ENCODE measurements around the gene RGS6.

DNA sequence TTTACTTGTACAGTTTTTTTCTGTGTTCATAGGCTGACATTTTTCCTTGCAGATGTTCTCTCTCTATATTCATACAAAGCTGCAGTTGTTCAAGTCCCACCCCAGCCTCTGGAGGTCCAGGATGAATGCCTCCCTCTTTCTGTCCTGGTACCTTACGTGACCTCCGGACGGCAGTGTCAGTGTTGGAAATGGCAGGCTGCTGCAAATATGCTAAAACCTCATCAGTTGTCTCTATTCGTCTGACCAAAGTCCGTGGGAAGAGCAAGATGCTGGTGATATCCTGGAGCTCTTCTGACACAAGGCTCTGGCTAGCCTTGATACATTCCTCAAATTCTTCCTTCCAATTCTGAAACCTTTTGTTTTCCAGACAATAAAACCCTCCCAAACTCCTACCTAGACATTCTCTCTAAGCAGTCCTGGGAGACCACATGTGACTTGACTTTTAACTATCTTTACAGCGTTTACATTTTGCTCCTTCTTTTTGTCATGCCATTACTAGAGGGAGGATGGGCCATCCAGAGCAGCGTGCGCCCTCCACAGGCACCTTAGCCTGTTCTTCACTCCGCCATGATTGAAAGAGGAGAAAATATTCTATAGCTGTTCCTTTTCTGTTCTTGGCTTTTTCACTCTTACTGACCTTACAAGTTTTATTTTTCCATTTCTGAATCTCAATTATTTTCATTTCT, 143.6 kb downstream of the RGS6 start:
- TF ChIP-seq POLR2A (IDR thresholded peaks at IDR 0.05; ENCODE audit: low read depth, low read length) (no peak), POU2F2 (IDR thresholded peaks at IDR 0.05; ENCODE audit: low read depth, low read length) (no peak), TAF1 (IDR thresholded peaks at IDR 0.05; ENCODE audit: low read depth, low read length) (no peak), PAX5 (IDR thresholded peaks at IDR 0.05; ENCODE audit: insufficient read depth, low read length, severe bottlenecking) (no peak), POLR2AphosphoS5 (IDR thresholded peaks at IDR 0.05; ENCODE audit: low read depth, low read length) (no peak), SPI1 (IDR thresholded peaks at IDR 0.05; ENCODE audit: low read depth, low read length) (no peak)
